ENCODE results near the gene ZNF682.

DNA sequence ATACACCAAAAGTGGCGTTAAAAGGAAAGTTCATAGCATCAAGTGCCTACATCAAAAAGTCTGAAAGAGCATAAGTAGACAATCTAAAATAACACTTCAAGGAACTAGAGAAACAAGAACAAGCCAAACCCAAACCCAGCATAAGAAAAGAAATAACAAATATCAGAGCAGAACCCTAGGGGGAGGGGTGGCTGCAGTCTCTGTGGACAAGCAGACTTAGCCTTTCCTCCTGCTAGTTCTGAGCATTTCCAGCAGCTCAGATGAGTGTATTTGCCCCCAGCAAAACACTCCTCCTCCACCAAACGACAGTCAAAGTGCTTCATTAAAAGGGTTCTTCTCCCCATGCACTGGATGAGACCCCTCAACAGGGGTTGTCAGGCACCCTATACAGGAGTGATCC lies 31.4 kb upstream of the ZNF682 start:
- no peak for TF ChIP-seq CTCF (IDR thresholded peaks at IDR 0.05)
- TF ChIP-seq EZH2 (IDR thresholded peaks at IDR 0.05; ENCODE audit: borderline replicate concordance, insufficient read depth, low read depth, low read length, poor library complexity, severe bottlenecking) = no peak
